ENCODE measurements around the gene CEBPE.

GRCh38 chr14:23137813-23138535, 18.9 kb upstream of the CEBPE start:
- TF ChIP-seq EZH2phosphoT487 (IDR thresholded peaks at IDR 0.05; ENCODE audit: insufficient read depth, low read depth) (no peak), EZH2 (IDR thresholded peaks at IDR 0.05; ENCODE audit: insufficient read depth, poor library complexity, severe bottlenecking) (no peak)

Data from GM23248 (cell line).